ENCODE measurements around the gene BEST2. TPM values are rescaled to one million over a fixed set of nuclear protein-coding genes. Genes with fewer than 3 reads are reported as not detected.

Gene BEST2
- total and polyA plus RNA-seq, 2 of the 4 experiments (the other 2 are of a cell fraction), result not detected

DNA sequence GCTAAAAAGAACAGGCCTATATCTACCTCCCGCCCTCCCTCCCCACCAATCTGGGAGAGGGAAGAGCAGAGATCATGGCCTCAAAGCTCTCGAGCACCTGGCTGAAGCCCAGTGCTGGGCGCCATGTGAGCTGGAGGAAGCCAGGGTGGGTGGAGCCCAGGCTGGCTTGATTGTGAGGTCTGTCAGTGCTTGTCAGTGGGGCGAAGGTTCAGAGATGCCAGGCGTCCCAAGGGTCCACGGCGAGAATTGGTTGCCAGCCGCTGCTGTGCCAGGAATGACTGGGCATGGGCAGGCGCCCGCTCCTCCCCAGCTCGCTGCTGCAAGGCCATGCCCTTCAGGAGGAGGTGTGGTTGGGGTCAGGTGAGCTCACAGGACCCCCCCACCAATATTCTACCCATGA, 11.5 kb downstream of the BEST2 start:
- WGBS, 2 experiments (ENCODE audit: extremely low coverage in 2 of 2, insufficient read length in 1 of 2), result 100% methylated on average over 1 of the region's 11 CpGs; no CpG with 5 or more reads in 1 of the 2 experiments
- DNase-seq (no peak), ATAC-seq (ENCODE audit: low read depth) (no peak)
- no peak for TF ChIP-seq MXI1 (IDR thresholded peaks at IDR 0.05; ENCODE audit: borderline replicate concordance, low read depth, low read length)
- no peak for TF ChIP-seq SMC3 (IDR thresholded peaks at IDR 0.05; ENCODE audit: low read depth, low read length)
- TF ChIP-seq RCOR1 (IDR thresholded peaks at IDR 0.05; ENCODE audit: insufficient replicate concordance, low read length), result no peak
- no peak for TF ChIP-seq POLR2A (IDR thresholded peaks at IDR 0.05; ENCODE audit: low read depth, low read length)
- TF ChIP-seq, protein P1, sequence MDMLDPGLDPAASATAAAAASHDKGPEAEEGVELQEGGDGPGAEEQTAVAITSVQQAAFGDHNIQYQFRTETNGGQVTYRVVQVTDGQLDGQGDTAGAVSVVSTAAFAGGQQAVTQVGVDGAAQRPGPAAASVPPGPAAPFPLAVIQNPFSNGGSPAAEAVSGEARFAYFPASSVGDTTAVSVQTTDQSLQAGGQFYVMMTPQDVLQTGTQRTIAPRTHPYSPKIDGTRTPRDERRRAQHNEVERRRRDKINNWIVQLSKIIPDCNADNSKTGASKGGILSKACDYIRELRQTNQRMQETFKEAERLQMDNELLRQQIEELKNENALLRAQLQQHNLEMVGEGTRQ (IDR thresholded peaks at IDR 0.05; ENCODE audit: low read depth, low read length), result no peak
- no peak for TF ChIP-seq NFE2L2 (IDR thresholded peaks at IDR 0.05; ENCODE audit: low read depth, low read length)
- no peak for TF ChIP-seq MAFK (IDR thresholded peaks at IDR 0.05; ENCODE audit: low read depth, low read length)
- TF ChIP-seq BHLHE40 (IDR thresholded peaks at IDR 0.05; ENCODE audit: low read depth, low read length), result no peak
- no peak for TF ChIP-seq FOS (IDR thresholded peaks at IDR 0.05; ENCODE audit: low read depth, low read length)
- TF ChIP-seq, protein P2, sequence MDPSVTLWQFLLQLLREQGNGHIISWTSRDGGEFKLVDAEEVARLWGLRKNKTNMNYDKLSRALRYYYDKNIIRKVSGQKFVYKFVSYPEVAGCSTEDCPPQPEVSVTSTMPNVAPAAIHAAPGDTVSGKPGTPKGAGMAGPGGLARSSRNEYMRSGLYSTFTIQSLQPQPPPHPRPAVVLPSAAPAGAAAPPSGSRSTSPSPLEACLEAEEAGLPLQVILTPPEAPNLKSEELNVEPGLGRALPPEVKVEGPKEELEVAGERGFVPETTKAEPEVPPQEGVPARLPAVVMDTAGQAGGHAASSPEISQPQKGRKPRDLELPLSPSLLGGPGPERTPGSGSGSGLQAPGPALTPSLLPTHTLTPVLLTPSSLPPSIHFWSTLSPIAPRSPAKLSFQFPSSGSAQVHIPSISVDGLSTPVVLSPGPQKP (IDR thresholded peaks at IDR 0.05; ENCODE audit: borderline replicate concordance, low read depth, low read length), result no peak
- TF ChIP-seq CEBPB (IDR thresholded peaks at IDR 0.05; ENCODE audit: low read depth, low read length), result no peak
- TF ChIP-seq RFX5 (IDR thresholded peaks at IDR 0.05; ENCODE audit: low read depth, low read length), result no peak
- TF ChIP-seq, protein P3, sequence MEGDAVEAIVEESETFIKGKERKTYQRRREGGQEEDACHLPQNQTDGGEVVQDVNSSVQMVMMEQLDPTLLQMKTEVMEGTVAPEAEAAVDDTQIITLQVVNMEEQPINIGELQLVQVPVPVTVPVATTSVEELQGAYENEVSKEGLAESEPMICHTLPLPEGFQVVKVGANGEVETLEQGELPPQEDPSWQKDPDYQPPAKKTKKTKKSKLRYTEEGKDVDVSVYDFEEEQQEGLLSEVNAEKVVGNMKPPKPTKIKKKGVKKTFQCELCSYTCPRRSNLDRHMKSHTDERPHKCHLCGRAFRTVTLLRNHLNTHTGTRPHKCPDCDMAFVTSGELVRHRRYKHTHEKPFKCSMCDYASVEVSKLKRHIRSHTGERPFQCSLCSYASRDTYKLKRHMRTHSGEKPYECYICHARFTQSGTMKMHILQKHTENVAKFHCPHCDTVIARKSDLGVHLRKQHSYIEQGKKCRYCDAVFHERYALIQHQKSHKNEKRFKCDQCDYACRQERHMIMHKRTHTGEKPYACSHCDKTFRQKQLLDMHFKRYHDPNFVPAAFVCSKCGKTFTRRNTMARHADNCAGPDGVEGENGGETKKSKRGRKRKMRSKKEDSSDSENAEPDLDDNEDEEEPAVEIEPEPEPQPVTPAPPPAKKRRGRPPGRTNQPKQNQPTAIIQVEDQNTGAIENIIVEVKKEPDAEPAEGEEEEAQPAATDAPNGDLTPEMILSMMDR (conservative IDR thresholded peaks at IDR 0.05; ENCODE audit: low read depth, low read length), result no peak
- TF ChIP-seq CHD1 (IDR thresholded peaks at IDR 0.05; ENCODE audit: low read depth, low read length), result no peak
- H2AK5ac ChIP-seq (ENCODE audit: low read depth, low read length), result no peak overlapping the region
- peaks cover 5% of the 10 kb centered on the region; the same call in 1 of the 2 replicates for H4K20me1 ChIP-seq (ENCODE audit: insufficient read depth, low read length)
- no peak overlapping the region for H4K5ac ChIP-seq (ENCODE audit: low read depth, low read length)
- H2BK5ac ChIP-seq (ENCODE audit: low read depth, low read length, poor library complexity, severe bottlenecking), result no peak overlapping the region
- intact Hi-C loops (cut with micrococcal nuclease), result no loop called here
- H2BK120ac ChIP-seq (ENCODE audit: low read depth, low read length), result no peak overlapping the region
- H3K18ac ChIP-seq (ENCODE audit: low read depth, low read length), result no peak overlapping the region
- H3K9ac ChIP-seq (ENCODE audit: low read depth, low read length), result no peak overlapping the region
- no peak overlapping the region for H2AK9ac ChIP-seq (replicated peaks; ENCODE audit: low read depth, low read length, poor library complexity)
- H3K27ac ChIP-seq (ENCODE audit: insufficient read depth, low read length), result no peak overlapping the region
- ChIA-PET CTCF (no interaction called here), POLR2A (ENCODE audit: unreplicated experiment) (no interaction called here)
- dilution Hi-C loops (cut with HindIII; ENCODE audit: low sequenced_read_pairs, unreplicated experiment), result no loop called here
- H3K56ac ChIP-seq (ENCODE audit: extremely low read depth, insufficient read depth, low read length), result no peak overlapping the region
- H3K4me2 ChIP-seq (ENCODE audit: low read depth, low read length), result no peak overlapping the region
- no peaks in the 10 kb centered on the region for H3K9me1 ChIP-seq (ENCODE audit: insufficient read depth, low read length)
- H3K27me3 ChIP-seq (ENCODE audit: control insufficient read depth, insufficient read depth, low read length), result no peaks in the 10 kb centered on the region
- no peak overlapping the region for H2BK15ac ChIP-seq (ENCODE audit: low read depth, low read length)
- no peaks in the 10 kb centered on the region for H3K4me1 ChIP-seq (ENCODE audit: control insufficient read depth, insufficient read depth, low read length)
- no peaks in the 10 kb centered on the region for H3K9me3 ChIP-seq (ENCODE audit: control insufficient read depth, insufficient read depth, low read length)
- no peak overlapping the region for H2BK20ac ChIP-seq (ENCODE audit: low read depth, low read length)
- H3K4me3 ChIP-seq (ENCODE audit: insufficient read depth, low read depth, low read length), result no peak overlapping the region
- H2AFZ ChIP-seq (replicated peaks; ENCODE audit: low read length, poor library complexity), result no peak overlapping the region
- no peak overlapping the region for H4K91ac ChIP-seq (ENCODE audit: insufficient read depth, low read depth, low read length)
- no peak overlapping the region for H4K8ac ChIP-seq (ENCODE audit: low read depth in 2 of 2, low read length in 2 of 2)
- peaks cover 9% of the 10 kb centered on the region for H3K36me3 ChIP-seq (ENCODE audit: control insufficient read depth, insufficient read depth, low read length)
- BruUV-seq (replicated peaks), result no TSS peak
- no peaks in the 10 kb centered on the region for H3K79me1 ChIP-seq (ENCODE audit: low read depth in 1 of 2, low read length in 2 of 2)
- in situ Hi-C loops (cut with MboI; ENCODE audit: low sequenced_read_pairs), result no loop called here
- H3K23ac ChIP-seq (ENCODE audit: low read depth, low read length), result no peak overlapping the region
- no peak overlapping the region for H3K14ac ChIP-seq (replicated peaks; ENCODE audit: low read depth, low read length)
- H3K4ac ChIP-seq (ENCODE audit: low read depth, low read length), result no peak overlapping the region
